ENCODE data around the gene MMP14.
A peak's percentile ranks its signal among the peaks of the same experiment; 100 is the strongest.
"Not testable (repeated sequence)": the region's sequence is repeated elsewhere in the genome, so short reads cannot be mapped to it uniquely, and the experiment has no call there.

The MMP14 gene

GRCh38 chr14:22820731-22821130, 15.7 kb upstream of the MMP14 start:
- no peak for DNase-seq (ENCODE audit: low read depth)
- H3K4me3 ChIP-seq (ENCODE audit: low read depth, low read length), result no peak overlapping the region
- TF ChIP-seq POLR2A (IDR thresholded peaks at IDR 0.05; ENCODE audit: extremely low read depth, insufficient read length) (no peak), MYC (IDR thresholded peaks at IDR 0.05; ENCODE audit: low read depth, low read length) (no peak), CTCF (IDR thresholded peaks at IDR 0.05; ENCODE audit: low read depth, low read length) (no peak), MAX (IDR thresholded peaks at IDR 0.05; ENCODE audit: low read depth, low read length) (no peak)

GRCh38 chr14:22821193-22822015, 15.0 kb upstream of the MMP14 start:
- DNase-seq (ENCODE audit: low read depth), result no peak
- no peak overlapping the region for H3K4me3 ChIP-seq (ENCODE audit: low read depth, low read length)

GRCh38 chr14:22822016-22822570, 14.3 kb upstream of the MMP14 start:
- H3K4me3 ChIP-seq (ENCODE audit: low read depth, low read length), result no peak overlapping the region
- no peak for DNase-seq (ENCODE audit: low read depth)
- no peak for TF ChIP-seq CTCF (IDR thresholded peaks at IDR 0.05; ENCODE audit: low read depth, low read length)
- no peak for TF ChIP-seq MAX (IDR thresholded peaks at IDR 0.05; ENCODE audit: low read depth, low read length)
- TF ChIP-seq POLR2A (IDR thresholded peaks at IDR 0.05; ENCODE audit: extremely low read depth, insufficient read length), result no peak
- TF ChIP-seq MYC (IDR thresholded peaks at IDR 0.05; ENCODE audit: low read depth, low read length), result no peak

More at GRCh38 chr14:22821193-22822015, 15.0 kb upstream of the MMP14 start:
- TF ChIP-seq POLR2A (IDR thresholded peaks at IDR 0.05; ENCODE audit: extremely low read depth, insufficient read length) (no peak), MYC (IDR thresholded peaks at IDR 0.05; ENCODE audit: low read depth, low read length) (no peak), MAX (IDR thresholded peaks at IDR 0.05; ENCODE audit: low read depth, low read length) (no peak), CTCF (IDR thresholded peaks at IDR 0.05; ENCODE audit: low read depth, low read length) (no peak)

- TF ChIP-seq CTCF (IDR thresholded peaks at IDR 0.05; ENCODE audit: low read depth, low read length), result peak; percentile 80
- no peak for TF ChIP-seq MAX (IDR thresholded peaks at IDR 0.05; ENCODE audit: low read depth, low read length)
- peak overlapping the region; percentile 30 for H3K4me3 ChIP-seq (ENCODE audit: low read depth, low read length)
- DNase-seq (ENCODE audit: low read depth), result peak; percentile 86
Observed at GRCh38 chr14:22822571-22823098, 13.8 kb upstream of the MMP14 start.

- peak; percentile 60 for DNase-seq (ENCODE audit: low read depth)
- TF ChIP-seq POLR2A (IDR thresholded peaks at IDR 0.05; ENCODE audit: extremely low read depth, insufficient read length) (no peak), MAX (IDR thresholded peaks at IDR 0.05; ENCODE audit: low read depth, low read length) (no peak), MYC (IDR thresholded peaks at IDR 0.05; ENCODE audit: low read depth, low read length) (no peak), CTCF (IDR thresholded peaks at IDR 0.05; ENCODE audit: low read depth, low read length) (no peak)
- H3K4me3 ChIP-seq (ENCODE audit: low read depth, low read length), result no peak overlapping the region
Observed at GRCh38 chr14:22824711-22825359, 11.6 kb upstream of the MMP14 start.

- peak overlapping the region; percentile 88 for H3K4me3 ChIP-seq (ENCODE audit: low read depth, low read length)
Observed at GRCh38 chr14:22829076-22829660, 7.2 kb upstream of the MMP14 start.

More at GRCh38 chr14:22829076-22829660, 7.2 kb upstream of the MMP14 start:
- DNase-seq (ENCODE audit: low read depth), result not testable (repeated sequence)

All from NB4 (cell line).